Neural cell (in vitro differentiated cells): ENCODE measurements around the gene FASTKD1. TPM values are rescaled to one million over a fixed set of nuclear protein-coding genes. Genes with fewer than 3 reads are reported as not detected.
"Not testable (repeated sequence)": the region's sequence is repeated elsewhere in the genome, so short reads cannot be mapped to it uniquely, and the experiment has no call there.

Experiments used
- H2AFZ ChIP-seq: fragments of 200-600, 300-800 bp; sonication (generic), shearing (Covaris generic); 2 replicates; pipeline ENCODE4 v1.6.0; 2014; ENCODE audit warnings: low read depth, mild to moderate bottlenecking, antibody characterized with exemption, low read length, moderate library complexity
- H3F3A ChIP-seq: fragments of 200-600 bp; shearing (Covaris generic); 2 replicates; pipeline ENCODE4 v1.6.1; 2016; ENCODE audit warnings: mild to moderate bottlenecking, moderate library complexity, mixed read lengths, antibody characterized with exemption, low read length; ENCODE audit not compliant: insufficient read depth, poor library complexity, severe bottlenecking
- H3K27ac ChIP-seq: fragments of 200-600, 300-800 bp; sonication (generic), shearing (Covaris generic); 2 replicates; pipeline ENCODE4 v1.5.1; 2014; ENCODE audit warnings: mild to moderate bottlenecking, low read length, moderate library complexity
- H3K27me3 ChIP-seq: fragments of 300-800, 200-600 bp; sonication (generic), shearing (Covaris generic); 2 replicates; pipeline ENCODE4 v1.6.0; 2014; ENCODE audit warnings: mild to moderate bottlenecking, low read depth, low read length, moderate library complexity; ENCODE audit not compliant: insufficient read depth
- H3K36me3 ChIP-seq: fragments of 300-800, 200-600 bp; sonication (generic), shearing (Covaris generic); 2 replicates; pipeline ENCODE4 v1.5.1; 2014; ENCODE audit warnings: mild to moderate bottlenecking, antibody characterized with exemption, low read length, moderate library complexity; ENCODE audit not compliant: insufficient read depth
- H3K4me2 ChIP-seq: fragments of 300-800, 200-600 bp; sonication (generic), shearing (Covaris generic); 2 replicates; pipeline ENCODE4 v1.6.0; 2014; ENCODE audit warnings: mild to moderate bottlenecking, low read length
- H3K4me3 ChIP-seq: fragments of 300-800, 200-600 bp; sonication (generic), shearing (Covaris generic); 2 replicates; pipeline ENCODE4 v1.5.1; 2014; ENCODE audit warnings: mild to moderate bottlenecking, low read length, moderate library complexity
- H3K79me2 ChIP-seq: fragments of 200-600 bp; shearing (Covaris generic); replicated peaks from 2 replicates; pipeline ENCODE4 v1.6.0; 2014; ENCODE audit warnings: mild to moderate bottlenecking, low read length, moderate library complexity; ENCODE audit not compliant: insufficient read depth
- H3K9ac ChIP-seq: fragments of 300-800, 200-600 bp; sonication (generic), shearing (Covaris generic); 2 replicates; pipeline ENCODE4 v1.6.1; 2016; ENCODE audit warnings: mild to moderate bottlenecking, low read length, mixed read lengths
- H3K9me2 ChIP-seq: fragments of 200-600 bp; shearing (Covaris generic); 2 replicates; pipeline ENCODE4 v1.6.1; 2016; ENCODE audit warnings: mild to moderate bottlenecking, low read length, mixed read lengths; ENCODE audit not compliant: insufficient read depth
- H3K9me3 ChIP-seq: fragments of 200-600, 300-800 bp; sonication (generic), shearing (Covaris generic); 2 replicates; pipeline ENCODE4 v1.6.1; 2016; ENCODE audit warnings: mild to moderate bottlenecking, mixed run types, low read length, moderate library complexity, mixed read lengths
- H4K20me1 ChIP-seq: fragments of 200-600 bp; shearing (Covaris generic); 2 replicates; pipeline ENCODE4 v1.6.1; 2016; ENCODE audit warnings: mild to moderate bottlenecking, mixed run types; ENCODE audit not compliant: insufficient read depth
- EP300 ChIP-seq: fragments of 450-650 bp; conservative IDR thresholded peaks from 2 replicates; pipeline ENCODE4 v1.6.1; 2014; ENCODE audit warnings: antibody characterized with exemption, mild to moderate bottlenecking, moderate library complexity; ENCODE audit not compliant: poor library complexity, severe bottlenecking
- EZH2 ChIP-seq: fragments of 200-600, 300-800 bp; shearing (Covaris generic), sonication (generic); IDR thresholded peaks from 2 replicates; pipeline ENCODE4 v1.6.1; 2014; ENCODE audit warnings: antibody characterized with exemption, low read length, borderline replicate concordance, mild to moderate bottlenecking; ENCODE audit not compliant: insufficient read depth, poor library complexity, severe bottlenecking
- POLR2AphosphoS5 ChIP-seq: IDR thresholded peaks from 2 replicates; pipeline ENCODE4 v1.6.1; 2012
- RAD21 ChIP-seq: fragments of 450-650 bp; conservative IDR thresholded peaks from 2 replicates; pipeline ENCODE4 v1.6.1; 2014; ENCODE audit warnings: antibody characterized with exemption, mild to moderate bottlenecking, moderate library complexity
- SMC3 ChIP-seq: fragments of 450-650 bp; conservative IDR thresholded peaks from 2 replicates; pipeline ENCODE4 v1.6.1; 2014; ENCODE audit warnings: antibody characterized with exemption, mild to moderate bottlenecking, moderate library complexity; ENCODE audit not compliant: poor library complexity
- TAF1 ChIP-seq: IDR thresholded peaks from 2 replicates; pipeline ENCODE4 v1.6.1; 2012; ENCODE audit warnings: low read depth
- polyA plus RNA-seq: library from polyadenylated mRNA; depleted of rRNA; stranded (reverse); fragments of >200 nt; gene quantifications from 2 replicates; pipeline ENCODE4 v1.2.3, GENCODE V29; 2014
- TF ChIP-seq, protein P1 (sequence below): IDR thresholded peaks from 2 replicates; pipeline ENCODE4 v1.6.1; 2012; ENCODE audit warnings: borderline replicate concordance
- TF ChIP-seq, protein P2 (sequence below): fragments of 450-650 bp; IDR thresholded peaks from 2 replicates; pipeline ENCODE4 v1.5.1; 2014; ENCODE audit warnings: antibody characterized with exemption, mild to moderate bottlenecking, moderate library complexity; ENCODE audit not compliant: poor library complexity, severe bottlenecking

Gene FASTKD1
- polyA plus RNA-seq, 1 donor from 2014 or later, result 50.3 TPM

DNA sequence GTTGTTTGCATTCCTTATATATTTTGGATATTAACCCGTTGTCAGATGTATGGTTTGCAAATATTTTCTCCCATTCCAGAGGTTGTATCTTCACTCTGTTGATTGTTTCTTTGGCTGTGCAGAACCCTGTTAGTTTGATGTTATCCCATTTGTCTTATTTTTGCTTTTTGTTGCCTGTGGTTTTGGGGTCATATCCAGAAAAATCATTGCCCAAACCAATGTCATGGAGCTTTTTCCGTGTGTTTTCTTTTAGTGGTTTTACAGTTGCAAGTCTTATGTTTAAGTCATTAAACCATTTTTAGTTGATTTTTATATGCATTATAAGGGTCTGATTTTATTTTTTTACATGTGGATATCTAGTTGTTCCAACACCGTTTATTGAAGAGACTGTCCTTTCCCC lies 46.3 kb upstream of the FASTKD1 start:
- TF ChIP-seq, protein P1, sequence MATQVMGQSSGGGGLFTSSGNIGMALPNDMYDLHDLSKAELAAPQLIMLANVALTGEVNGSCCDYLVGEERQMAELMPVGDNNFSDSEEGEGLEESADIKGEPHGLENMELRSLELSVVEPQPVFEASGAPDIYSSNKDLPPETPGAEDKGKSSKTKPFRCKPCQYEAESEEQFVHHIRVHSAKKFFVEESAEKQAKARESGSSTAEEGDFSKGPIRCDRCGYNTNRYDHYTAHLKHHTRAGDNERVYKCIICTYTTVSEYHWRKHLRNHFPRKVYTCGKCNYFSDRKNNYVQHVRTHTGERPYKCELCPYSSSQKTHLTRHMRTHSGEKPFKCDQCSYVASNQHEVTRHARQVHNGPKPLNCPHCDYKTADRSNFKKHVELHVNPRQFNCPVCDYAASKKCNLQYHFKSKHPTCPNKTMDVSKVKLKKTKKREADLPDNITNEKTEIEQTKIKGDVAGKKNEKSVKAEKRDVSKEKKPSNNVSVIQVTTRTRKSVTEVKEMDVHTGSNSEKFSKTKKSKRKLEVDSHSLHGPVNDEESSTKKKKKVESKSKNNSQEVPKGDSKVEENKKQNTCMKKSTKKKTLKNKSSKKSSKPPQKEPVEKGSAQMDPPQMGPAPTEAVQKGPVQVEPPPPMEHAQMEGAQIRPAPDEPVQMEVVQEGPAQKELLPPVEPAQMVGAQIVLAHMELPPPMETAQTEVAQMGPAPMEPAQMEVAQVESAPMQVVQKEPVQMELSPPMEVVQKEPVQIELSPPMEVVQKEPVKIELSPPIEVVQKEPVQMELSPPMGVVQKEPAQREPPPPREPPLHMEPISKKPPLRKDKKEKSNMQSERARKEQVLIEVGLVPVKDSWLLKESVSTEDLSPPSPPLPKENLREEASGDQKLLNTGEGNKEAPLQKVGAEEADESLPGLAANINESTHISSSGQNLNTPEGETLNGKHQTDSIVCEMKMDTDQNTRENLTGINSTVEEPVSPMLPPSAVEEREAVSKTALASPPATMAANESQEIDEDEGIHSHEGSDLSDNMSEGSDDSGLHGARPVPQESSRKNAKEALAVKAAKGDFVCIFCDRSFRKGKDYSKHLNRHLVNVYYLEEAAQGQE, result no peak
- TF ChIP-seq EP300 (no peak), RAD21 (no peak), POLR2AphosphoS5 (no peak), SMC3 (no peak), EZH2 (no peak), TAF1 (no peak)
- TF ChIP-seq, protein P2, sequence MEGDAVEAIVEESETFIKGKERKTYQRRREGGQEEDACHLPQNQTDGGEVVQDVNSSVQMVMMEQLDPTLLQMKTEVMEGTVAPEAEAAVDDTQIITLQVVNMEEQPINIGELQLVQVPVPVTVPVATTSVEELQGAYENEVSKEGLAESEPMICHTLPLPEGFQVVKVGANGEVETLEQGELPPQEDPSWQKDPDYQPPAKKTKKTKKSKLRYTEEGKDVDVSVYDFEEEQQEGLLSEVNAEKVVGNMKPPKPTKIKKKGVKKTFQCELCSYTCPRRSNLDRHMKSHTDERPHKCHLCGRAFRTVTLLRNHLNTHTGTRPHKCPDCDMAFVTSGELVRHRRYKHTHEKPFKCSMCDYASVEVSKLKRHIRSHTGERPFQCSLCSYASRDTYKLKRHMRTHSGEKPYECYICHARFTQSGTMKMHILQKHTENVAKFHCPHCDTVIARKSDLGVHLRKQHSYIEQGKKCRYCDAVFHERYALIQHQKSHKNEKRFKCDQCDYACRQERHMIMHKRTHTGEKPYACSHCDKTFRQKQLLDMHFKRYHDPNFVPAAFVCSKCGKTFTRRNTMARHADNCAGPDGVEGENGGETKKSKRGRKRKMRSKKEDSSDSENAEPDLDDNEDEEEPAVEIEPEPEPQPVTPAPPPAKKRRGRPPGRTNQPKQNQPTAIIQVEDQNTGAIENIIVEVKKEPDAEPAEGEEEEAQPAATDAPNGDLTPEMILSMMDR, result no peak
- no peak overlapping the region for H3K4me2 ChIP-seq
- no peaks in the 10 kb centered on the region for H3F3A ChIP-seq
- no peak overlapping the region for H3K4me3 ChIP-seq
- no peaks in the 10 kb centered on the region for H3K27me3 ChIP-seq
- H3K9ac ChIP-seq, result no peak overlapping the region
- H3K79me2 ChIP-seq, result no peaks in the 10 kb centered on the region
- H3K36me3 ChIP-seq, result no peaks in the 10 kb centered on the region
- no peak overlapping the region for H3K27ac ChIP-seq
- H2AFZ ChIP-seq, result no peak overlapping the region
- no peaks in the 10 kb centered on the region for H3K9me3 ChIP-seq
- H4K20me1 ChIP-seq, result no peaks in the 10 kb centered on the region
- no peaks in the 10 kb centered on the region for H3K9me2 ChIP-seq

DNA sequence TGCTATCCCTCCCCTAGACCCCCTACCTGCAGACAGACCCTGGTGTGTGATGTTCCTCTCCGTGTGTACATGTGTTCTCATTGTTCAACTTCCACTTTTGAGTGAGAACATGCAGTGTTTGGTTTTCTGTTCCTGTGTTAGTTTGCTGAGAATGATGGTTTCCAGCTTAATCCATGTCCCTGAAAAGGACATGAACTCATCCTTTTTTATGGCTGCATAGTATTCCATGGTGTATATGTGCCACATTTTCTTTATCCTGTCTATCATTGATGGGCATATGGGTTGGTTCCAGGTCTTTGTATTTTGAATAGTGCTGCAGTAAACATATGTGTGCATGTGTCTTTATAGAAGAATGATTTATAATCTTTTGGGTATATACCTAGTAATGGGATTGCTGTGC lies 42.3 kb upstream of the FASTKD1 start:
- H3F3A ChIP-seq, H2AFZ ChIP-seq, H3K27me3 ChIP-seq, H4K20me1 ChIP-seq, H3K27ac ChIP-seq, H3K4me2 ChIP-seq, H3K4me3 ChIP-seq, H3K79me2 ChIP-seq, H3K9ac ChIP-seq, H3K9me2 ChIP-seq, H3K9me3 ChIP-seq, H3K36me3 ChIP-seq: not testable (repeated sequence)

DNA sequence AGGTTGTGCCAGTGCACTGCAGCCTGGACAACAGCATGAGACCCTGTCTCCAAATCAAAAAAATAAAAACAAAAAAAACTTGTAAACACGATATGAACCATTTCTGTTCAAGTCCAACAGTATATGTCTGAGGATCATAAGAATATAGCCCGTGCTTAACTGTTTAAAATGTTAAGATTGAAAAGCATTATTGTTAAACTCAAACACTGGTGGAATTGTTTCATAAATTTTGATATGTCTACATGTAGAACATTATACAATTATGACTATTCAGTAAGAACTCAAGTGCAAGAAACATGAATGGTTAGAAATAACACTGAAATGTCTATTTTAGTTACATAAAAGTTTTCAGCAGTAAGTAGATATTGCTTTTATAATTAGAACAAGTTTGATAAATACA lies 40.2 kb upstream of the FASTKD1 start:
- no peak overlapping the region for H3K9ac ChIP-seq

More for the DNA sequence above, 40.2 kb upstream of the FASTKD1 start:
- no peak overlapping the region for H3K4me2 ChIP-seq
- no peak overlapping the region for H3K27ac ChIP-seq
- H3K79me2 ChIP-seq, result no peaks in the 10 kb centered on the region
- no peaks in the 10 kb centered on the region for H3F3A ChIP-seq
- no peaks in the 10 kb centered on the region for H3K9me3 ChIP-seq
- peaks cover 12% of the 10 kb centered on the region for H3K36me3 ChIP-seq
- TF ChIP-seq, protein P1, result no peak
- no peak for TF ChIP-seq POLR2AphosphoS5
- TF ChIP-seq RAD21, result no peak
- no peaks in the 10 kb centered on the region for H3K27me3 ChIP-seq
- no peaks in the 10 kb centered on the region for H4K20me1 ChIP-seq
- H2AFZ ChIP-seq, result no peak overlapping the region
- H3K4me3 ChIP-seq, result no peak overlapping the region
- H3K9me2 ChIP-seq, result no peaks in the 10 kb centered on the region
